SK-N-MC (cell line): ENCODE measurements around the gene ZIC1.

ENCODE experiments used
- DNase-seq: peaks from one replicate; pipeline ENCODE4 v3.0.0-alpha.2; 2011; ENCODE audit warnings: low read depth, low spot score
- H3K27ac ChIP-seq: fragments of 200-600 bp; sonication (generic); 2 replicates; pipeline ENCODE4 v1.5.1; 2016; ENCODE audit warnings: mixed run types
- H3K36me3 ChIP-seq: fragments of 200-600 bp; sonication (generic); 2 replicates; pipeline ENCODE4 v1.6.1; 2017; ENCODE audit warnings: antibody characterized with exemption, low read length, mixed read lengths; ENCODE audit not compliant: insufficient read depth
- H3K4me3 ChIP-seq: fragments of 200-600 bp; sonication (generic); 2 replicates; pipeline ENCODE4 v1.5.1; 2016
- H3K9ac ChIP-seq: fragments of 200-600 bp; sonication (generic); 2 replicates; pipeline ENCODE4 v1.8.0; 2017; ENCODE audit warnings: mixed run types, mixed read lengths; ENCODE audit not compliant: insufficient read length
- H3K9me3 ChIP-seq: fragments of 200-600 bp; sonication (generic); 2 replicates; pipeline ENCODE4 v1.6.1; 2017; ENCODE audit warnings: low read depth, mild to moderate bottlenecking, antibody characterized with exemption, low read length, moderate library complexity, mixed read lengths
- EZH2 ChIP-seq: fragments of 200-600 bp; sonication (generic); IDR thresholded peaks from one replicate; pipeline ENCODE4 v1.6.1; 2017; ENCODE audit warnings: antibody characterized with exemption
- FOXP2 ChIP-seq: optimal IDR thresholded peaks from 2 replicates; pipeline ENCODE3; 2011; ENCODE audit warnings: mild to moderate bottlenecking, moderate library complexity; ENCODE audit not compliant: insufficient read depth; ENCODE audit errors: extremely low read length, control extremely low read depth
- POLR2AphosphoS5 ChIP-seq: IDR thresholded peaks from 2 replicates; pipeline ENCODE4 v1.6.1; 2012; ENCODE audit warnings: mild to moderate bottlenecking, low read depth, low read length, borderline replicate concordance

The ZIC1 gene

DNA sequence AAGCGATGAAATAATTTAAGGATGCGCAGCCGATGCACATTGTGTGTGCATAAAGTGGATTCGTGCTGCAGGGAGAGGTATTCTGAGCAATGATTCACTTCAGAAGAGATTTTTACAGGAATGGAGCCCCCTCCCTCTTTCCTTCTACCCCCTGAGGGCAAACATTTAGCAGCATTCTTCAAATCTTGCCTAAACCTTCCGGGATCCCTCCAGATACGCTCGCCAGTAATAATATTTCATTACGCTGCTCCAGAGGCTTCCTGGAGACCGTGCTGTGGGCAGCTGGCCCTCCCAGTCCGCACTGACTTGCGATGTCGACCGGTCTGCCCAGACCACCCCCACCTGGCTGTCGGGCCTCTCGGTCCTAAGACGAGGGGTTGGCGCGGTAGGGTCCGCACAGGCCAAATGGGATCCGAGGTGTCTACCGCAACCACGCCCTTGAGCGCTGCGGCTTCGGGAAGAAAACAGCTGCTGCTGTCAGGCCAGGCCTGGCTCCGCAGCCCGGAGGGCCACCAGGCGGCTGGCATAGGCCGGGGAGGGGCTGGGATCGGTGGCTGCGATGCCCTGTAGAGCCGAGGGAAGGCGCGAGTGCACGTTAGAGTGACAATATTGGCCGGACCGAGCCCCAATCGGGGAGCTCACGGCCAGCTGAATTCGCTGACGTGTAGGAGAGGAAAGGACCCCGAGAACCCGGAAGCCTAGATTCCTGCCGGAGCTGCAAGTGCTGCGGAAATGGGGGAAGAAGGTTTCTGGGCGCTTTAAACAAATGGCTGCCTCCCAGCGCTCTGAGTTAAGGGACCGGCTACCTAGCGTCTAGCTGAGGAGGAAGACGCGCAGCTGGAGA is 17.2 kb upstream of the ZIC1 start:
- DNase-seq, result no peak
- Histone ChIP-seq H3K27ac (no peak overlapping the region), H3K4me3 (no peak overlapping the region), H3K9ac (no peak overlapping the region), H3K36me3 (peaks cover 7% of the 10 kb centered on the region; the same call in 1 of the 2 replicates), H3K9me3 (no peaks in the 10 kb centered on the region)
- TF ChIP-seq POLR2AphosphoS5, result no peak
- TF ChIP-seq EZH2, result no peak
- no peak for TF ChIP-seq FOXP2

DNA sequence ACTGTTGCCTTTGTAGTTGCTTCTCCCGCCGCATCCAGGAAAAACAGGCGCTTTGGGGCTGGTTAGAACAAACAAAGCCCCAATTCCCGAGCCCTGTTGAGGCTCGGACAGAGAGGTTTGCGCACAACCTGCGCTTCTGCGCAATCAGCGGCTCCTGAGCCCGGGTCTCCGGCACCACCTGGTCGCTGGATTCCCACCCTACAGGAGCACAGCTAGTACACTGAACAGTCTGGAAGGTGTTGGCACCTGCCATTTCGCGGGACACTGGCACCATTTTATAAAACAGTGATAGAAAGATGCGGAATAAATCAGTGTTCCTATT is 16.6 kb upstream of the ZIC1 start:
- Histone ChIP-seq H3K9me3 (no peaks in the 10 kb centered on the region), H3K9ac (peak overlapping the region; percentile 83), H3K4me3 (peak overlapping the region; percentile 78), H3K27ac (no peak overlapping the region), H3K36me3 (peaks cover 7% of the 10 kb centered on the region; the same call in 1 of the 2 replicates)
- no peak for DNase-seq
- TF ChIP-seq EZH2 (no peak), POLR2AphosphoS5 (no peak), FOXP2 (no peak)

DNA sequence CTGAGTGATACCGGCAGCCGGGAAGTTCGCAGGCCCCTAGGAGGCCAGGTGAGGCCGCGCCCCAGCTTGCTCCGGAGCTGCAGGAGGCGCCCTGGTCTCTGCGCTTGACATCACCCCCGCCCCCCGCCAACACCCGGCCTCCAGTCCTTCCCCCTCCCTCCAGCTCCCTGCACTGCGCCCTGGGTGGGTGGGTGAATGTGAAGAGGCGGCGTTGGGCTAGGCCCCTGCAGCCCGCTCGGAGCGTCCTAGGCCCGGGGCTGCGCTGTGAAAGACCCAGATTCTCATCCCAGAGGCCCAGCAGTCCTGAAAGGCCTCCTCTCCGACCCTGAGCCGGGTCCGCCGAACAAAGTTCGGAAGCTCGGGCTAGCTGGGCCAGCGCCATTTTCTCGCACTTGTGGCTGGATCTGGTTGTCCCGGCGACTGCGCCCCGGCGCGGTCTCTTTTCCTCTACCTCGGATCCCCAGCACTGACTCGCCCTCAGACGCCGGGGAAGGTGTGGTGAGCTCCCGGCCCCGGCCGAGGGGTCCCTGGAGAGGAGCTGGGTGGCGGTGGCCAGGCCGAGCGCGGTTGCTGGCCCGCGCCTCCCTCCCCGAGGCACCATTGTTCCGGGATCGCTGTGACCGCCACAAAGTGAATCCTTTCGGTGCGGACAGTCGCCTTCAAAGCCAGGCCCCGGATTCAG is 15.8 kb upstream of the ZIC1 start:
- Histone ChIP-seq H3K27ac (peak overlapping the region; percentile 55), H3K4me3 (peak overlapping the region; percentile 78)
- DNase-seq, result no peak

DNA sequence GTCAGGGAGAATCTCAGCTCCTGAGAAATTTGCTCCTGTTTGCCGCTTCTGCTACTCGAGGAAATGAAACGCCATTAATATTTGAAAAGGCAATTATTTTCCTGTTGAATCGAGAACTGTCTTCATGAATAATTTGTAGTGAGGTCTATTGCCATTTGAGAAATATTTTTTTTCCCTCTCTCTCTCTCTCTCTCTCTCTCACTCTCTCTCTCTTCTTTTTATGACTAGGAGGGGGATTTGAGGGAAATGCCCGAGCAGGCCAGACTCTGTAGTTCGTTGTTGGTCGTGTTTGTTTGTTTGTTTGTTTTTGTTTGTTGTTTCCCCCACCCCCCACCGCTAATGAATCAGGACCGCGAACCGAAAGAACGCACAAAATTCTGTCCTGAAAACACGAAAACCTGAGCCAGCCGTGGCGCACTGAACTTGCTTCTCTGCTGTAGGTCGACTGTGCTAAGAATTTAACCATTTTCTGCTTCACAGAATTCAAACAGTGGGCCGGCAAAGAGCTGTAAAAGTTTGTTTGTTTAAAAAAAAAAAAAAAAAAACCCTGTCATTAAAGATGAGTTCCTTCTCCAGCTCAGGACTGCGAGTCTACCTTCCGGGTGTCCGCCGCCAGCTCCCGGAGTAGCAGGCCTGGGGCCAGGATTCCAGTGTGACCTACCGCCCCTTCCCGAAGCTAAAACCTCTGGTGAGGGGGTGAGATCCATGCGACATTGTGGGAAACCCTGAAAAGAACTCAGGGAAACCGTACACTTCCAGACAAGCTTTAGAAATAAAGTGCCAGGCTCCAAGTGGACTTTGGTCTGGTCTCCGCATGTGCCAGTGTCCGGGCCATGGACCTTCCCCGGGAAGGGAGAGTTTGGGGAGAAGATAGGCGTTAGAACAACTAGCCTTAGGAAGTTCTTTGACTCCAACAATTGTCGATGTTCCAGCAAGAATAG is 15.0 kb upstream of the ZIC1 start:
- DNase-seq, result no peak
- Histone ChIP-seq H3K27ac (peak overlapping the region; percentile 55; the same call in 1 of the 2 replicates), H3K36me3 (peaks cover 7% of the 10 kb centered on the region; the same call in 1 of the 2 replicates), H3K9ac (peak overlapping the region; percentile 83), H3K4me3 (peak overlapping the region; percentile 78), H3K9me3 (no peaks in the 10 kb centered on the region)
- TF ChIP-seq EZH2 (no peak), POLR2AphosphoS5 (no peak), FOXP2 (no peak)

More for the DNA sequence above, 15.8 kb upstream of the ZIC1 start:
- TF ChIP-seq POLR2AphosphoS5 (peak; percentile 23; the same call in 1 of the 2 replicates), FOXP2 (no peak)
- Histone ChIP-seq H3K36me3 (peaks cover 7% of the 10 kb centered on the region; the same call in 1 of the 2 replicates), H3K9me3 (no peaks in the 10 kb centered on the region), H3K9ac (peak overlapping the region; percentile 83)

DNA sequence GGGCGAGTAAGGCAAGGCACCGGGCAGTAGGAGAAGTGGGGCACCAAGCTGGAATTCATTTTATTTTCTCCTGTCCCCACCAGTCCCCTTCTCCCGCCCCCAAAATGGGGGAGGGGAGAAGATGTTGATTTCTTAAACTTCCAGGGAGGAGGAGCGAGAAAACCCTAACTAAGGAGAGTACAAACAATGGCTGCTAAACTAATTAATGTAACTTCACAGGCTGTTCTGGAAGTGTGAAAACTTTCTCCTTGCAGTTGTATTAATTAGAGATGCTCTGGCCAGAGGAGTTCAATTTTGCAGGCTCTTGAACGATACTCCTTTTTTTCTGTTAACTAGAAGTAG is 14.3 kb upstream of the ZIC1 start:
- no peak overlapping the region for H3K27ac ChIP-seq
- TF ChIP-seq FOXP2, result no peak
- TF ChIP-seq EZH2, result no peak
- TF ChIP-seq POLR2AphosphoS5, result no peak
- H3K36me3 ChIP-seq, result peaks cover 7% of the 10 kb centered on the region; the same call in 1 of the 2 replicates
- H3K9ac ChIP-seq, result peak overlapping the region; percentile 83
- H3K9me3 ChIP-seq, result no peaks in the 10 kb centered on the region
- H3K4me3 ChIP-seq, result peak overlapping the region; percentile 78
- DNase-seq, result no peak

DNA sequence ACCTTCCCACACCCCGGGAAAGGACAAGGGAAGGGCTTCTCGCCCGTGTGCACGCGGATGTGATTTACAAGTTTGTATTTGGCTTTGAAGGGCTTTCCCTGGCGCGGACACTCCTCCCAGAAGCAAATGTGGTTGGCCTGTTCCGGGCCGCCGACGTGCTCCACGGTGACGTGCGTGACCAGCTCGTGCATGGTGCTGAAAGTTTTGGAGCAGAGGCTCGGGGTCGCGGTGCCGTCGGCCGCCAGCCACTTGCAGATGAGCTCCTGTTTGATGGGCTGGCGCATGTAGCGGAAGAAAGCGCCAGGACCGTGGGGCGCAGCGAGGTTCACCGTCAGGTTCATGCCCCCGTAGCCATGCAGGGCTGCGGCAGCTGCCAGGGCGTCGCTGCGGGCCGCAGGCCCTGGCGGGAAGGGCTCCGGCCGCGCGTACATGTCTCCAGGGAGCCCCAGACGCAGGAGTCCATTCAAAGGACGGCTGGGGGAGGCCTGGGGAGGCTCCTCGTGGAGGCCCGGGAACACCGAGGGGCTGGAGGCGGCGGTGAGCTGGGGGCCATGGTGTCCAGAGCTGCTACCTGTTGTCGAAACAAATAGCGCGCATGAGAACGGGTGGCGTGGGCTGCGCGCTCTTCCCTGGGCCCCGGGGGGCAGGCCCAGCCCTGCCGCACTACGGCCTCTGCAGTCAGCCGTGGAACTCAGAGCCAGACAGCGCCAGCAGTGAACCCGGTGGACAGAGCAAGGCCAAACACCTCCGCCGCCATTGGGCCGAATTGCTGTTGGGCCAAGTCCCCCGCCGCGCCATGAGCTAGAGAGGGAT is 13.1 kb upstream of the ZIC1 start:
- TF ChIP-seq FOXP2, result no peak
- no peak for TF ChIP-seq EZH2
- TF ChIP-seq POLR2AphosphoS5, result no peak
- H3K4me3 ChIP-seq, result no peak overlapping the region
- H3K27ac ChIP-seq, result no peak overlapping the region
- H3K36me3 ChIP-seq, result peaks cover 7% of the 10 kb centered on the region; the same call in 1 of the 2 replicates
- no peaks in the 10 kb centered on the region for H3K9me3 ChIP-seq
- no peak overlapping the region for H3K9ac ChIP-seq
- no peak for DNase-seq

DNA sequence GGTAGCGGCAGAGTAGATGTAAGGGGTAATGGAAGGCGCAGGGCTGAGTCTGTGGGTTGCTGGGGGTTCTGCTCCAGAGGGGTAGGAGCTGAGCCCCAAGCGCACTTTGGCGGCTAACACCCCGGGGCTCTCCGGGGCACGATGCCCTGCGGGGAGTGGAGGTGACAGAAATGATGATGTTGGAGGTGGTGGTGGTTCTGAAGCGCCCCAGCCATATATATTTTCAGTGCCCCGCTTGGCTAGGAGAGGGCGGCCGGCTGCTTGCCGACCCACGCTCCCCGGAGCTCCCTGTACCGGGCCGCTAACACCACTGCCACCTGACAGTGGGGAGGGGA is 12.5 kb upstream of the ZIC1 start:
- H3K27ac ChIP-seq, result no peak overlapping the region
- no peak overlapping the region for H3K4me3 ChIP-seq
- no peak for TF ChIP-seq POLR2AphosphoS5
- no peak for TF ChIP-seq FOXP2
- TF ChIP-seq EZH2, result no peak
- H3K9ac ChIP-seq, result no peak overlapping the region
- DNase-seq, result no peak
- peaks cover 7% of the 10 kb centered on the region; the same call in 1 of the 2 replicates for H3K36me3 ChIP-seq
- no peaks in the 10 kb centered on the region for H3K9me3 ChIP-seq
